OCI-LY1 (cell line): ENCODE results near the gene CACNA1H.
"Not testable (repeated sequence)": the region's sequence is repeated elsewhere in the genome, so short reads cannot be mapped to it uniquely, and the experiment has no call there.

Experiments
- H2AFZ ChIP-seq: fragments of 200-600 bp; sonication (generic), shearing (Covaris generic); 2 replicates; pipeline ENCODE4 v1.6.0; 2014; ENCODE audit warnings: antibody characterized with exemption, mild to moderate bottlenecking, low read length
- H3F3A ChIP-seq: fragments of 200-600 bp; sonication (generic), shearing (Covaris generic); 2 replicates; pipeline ENCODE4 v1.6.0; 2014; ENCODE audit warnings: mild to moderate bottlenecking, antibody characterized with exemption, low read length, moderate library complexity; ENCODE audit not compliant: insufficient read depth
- H3K27ac ChIP-seq: fragments of 200-600 bp; sonication (generic); 2 replicates; pipeline ENCODE4 v1.5.1; 2014; ENCODE audit warnings: low read length, mixed run types, mild to moderate bottlenecking, low read depth; ENCODE audit not compliant: poor library complexity, severe bottlenecking
- H3K27me3 ChIP-seq: fragments of 200-600 bp; sonication (generic); 2 replicates; pipeline ENCODE4 v1.6.0; 2014; ENCODE audit warnings: antibody characterized with exemption, mild to moderate bottlenecking, low read length, moderate library complexity; ENCODE audit not compliant: insufficient read depth
- H3K36me3 ChIP-seq: fragments of 200-600 bp; sonication (generic); 2 replicates; pipeline ENCODE4 v1.6.1; 2014; ENCODE audit warnings: mild to moderate bottlenecking, antibody characterized with exemption, low read length, moderate library complexity, mixed read lengths; ENCODE audit not compliant: insufficient read depth
- H3K4me1 ChIP-seq: fragments of 200-600 bp; sonication (generic); 2 replicates; pipeline ENCODE4 v1.5.1; 2014; ENCODE audit warnings: mild to moderate bottlenecking, low read length, moderate library complexity; ENCODE audit not compliant: insufficient read depth, severe bottlenecking
- H3K4me2 ChIP-seq: fragments of 200-600 bp; sonication (generic), shearing (Covaris generic); 2 replicates; pipeline ENCODE4 v1.6.1; 2014; ENCODE audit warnings: low read length
- H3K4me3 ChIP-seq: fragments of 200-600 bp; sonication (generic); 2 replicates; pipeline ENCODE4 v1.5.1; 2014; ENCODE audit warnings: low read length, low read depth, mild to moderate bottlenecking, mixed read lengths; ENCODE audit not compliant: poor library complexity, severe bottlenecking
- H3K79me2 ChIP-seq: fragments of 200-600 bp; shearing (Covaris generic); 2 replicates; pipeline ENCODE4 v1.6.1; 2016; ENCODE audit warnings: mixed run types, low read length, mixed read lengths; ENCODE audit not compliant: insufficient read depth
- H3K9ac ChIP-seq: fragments of 200-600 bp; sonication (generic), shearing (Covaris generic); 2 replicates; pipeline ENCODE4 v1.6.1; 2014; ENCODE audit warnings: mild to moderate bottlenecking, low read length, mixed read lengths
- H3K9me2 ChIP-seq: fragments of 200-600 bp; sonication (generic), shearing (Covaris generic); 2 replicates; pipeline ENCODE4 v1.6.1; 2014; ENCODE audit warnings: low read depth, mild to moderate bottlenecking, low read length, mixed read lengths
- H3K9me3 ChIP-seq: fragments of 200-600 bp; shearing (Covaris generic); 2 replicates; pipeline ENCODE4 v1.6.1; 2014; ENCODE audit warnings: low read length, mixed read lengths
- H4K20me1 ChIP-seq: fragments of 200-600 bp; sonication (generic), shearing (Covaris generic); 2 replicates; pipeline ENCODE4 v1.6.0; 2016; ENCODE audit warnings: mild to moderate bottlenecking, low read length; ENCODE audit not compliant: insufficient read depth
- CTCF ChIP-seq: fragments of 200-600 bp; sonication (generic), shearing (Covaris generic); IDR thresholded peaks from 2 replicates; pipeline ENCODE4 v1.5.1; 2017; ENCODE audit warnings: mild to moderate bottlenecking, antibody characterized with exemption, low read length, moderate library complexity, mixed read lengths
- EZH2 ChIP-seq: fragments of 200-600 bp; sonication (generic), shearing (Covaris generic); IDR thresholded peaks from 2 replicates; pipeline ENCODE4 v1.8.0; 2017; ENCODE audit warnings: borderline replicate concordance, mixed run types, mild to moderate bottlenecking, antibody characterized with exemption, low read length, moderate library complexity, mixed read lengths

CACNA1H gene

GRCh38 chr16:1245452-1246020 is 92.6 kb downstream of the CACNA1H start:
- Histone ChIP-seq H3K4me1 (no peaks in the 10 kb centered on the region), H3K4me2 (no peak overlapping the region), H3K27ac (no peak overlapping the region), H3K9me2 (no peaks in the 10 kb centered on the region), H3K27me3 (no peaks in the 10 kb centered on the region; the same call in 1 of the 2 replicates), H2AFZ (no peak overlapping the region), H3K4me3 (no peak overlapping the region), H3K36me3 (no peaks in the 10 kb centered on the region), H3F3A (no peaks in the 10 kb centered on the region), H3K9me3 (no peaks in the 10 kb centered on the region), H3K79me2 (no peaks in the 10 kb centered on the region), H3K9ac (no peak overlapping the region), H4K20me1 (no peaks in the 10 kb centered on the region)
- no peak for TF ChIP-seq CTCF
- no peak for TF ChIP-seq EZH2

GRCh38 chr16:1247903-1248537 is 95.1 kb downstream of the CACNA1H start:
- H3K27ac ChIP-seq = not testable (repeated sequence)

GRCh38 chr16:1249031-1249755 is 96.3 kb downstream of the CACNA1H start:
- not testable (repeated sequence) for H3K36me3 ChIP-seq, H2AFZ ChIP-seq, H3K79me2 ChIP-seq, H3K27ac ChIP-seq, H3K9me2 ChIP-seq, H3K27me3 ChIP-seq, H3K4me1 ChIP-seq, H3K9me3 ChIP-seq, H3K9ac ChIP-seq, H3F3A ChIP-seq, H3K4me2 ChIP-seq, H4K20me1 ChIP-seq, H3K4me3 ChIP-seq

More at GRCh38 chr16:1247903-1248537, 95.1 kb downstream of the CACNA1H start:
- H3F3A ChIP-seq, H4K20me1 ChIP-seq, H3K4me2 ChIP-seq, H2AFZ ChIP-seq, H3K36me3 ChIP-seq, H3K27me3 ChIP-seq, H3K4me3 ChIP-seq, H3K4me1 ChIP-seq, H3K79me2 ChIP-seq, H3K9ac ChIP-seq, H3K9me3 ChIP-seq, H3K9me2 ChIP-seq: not testable (repeated sequence)

GRCh38 chr16:1253701-1254364 is 100.9 kb downstream of the CACNA1H start:
- not testable (repeated sequence) for H3K79me2 ChIP-seq, H2AFZ ChIP-seq, H3K27me3 ChIP-seq, H3K9me3 ChIP-seq, H3F3A ChIP-seq, H3K27ac ChIP-seq, H3K4me3 ChIP-seq, H3K4me1 ChIP-seq, H4K20me1 ChIP-seq, H3K9me2 ChIP-seq, H3K9ac ChIP-seq, H3K36me3 ChIP-seq, H3K4me2 ChIP-seq

GRCh38 chr16:1254821-1255220 is 101.9 kb downstream of the CACNA1H start:
- H3K36me3 ChIP-seq, H3K79me2 ChIP-seq, H3K27me3 ChIP-seq, H3K9ac ChIP-seq, H3F3A ChIP-seq, H3K4me3 ChIP-seq, H3K27ac ChIP-seq, H3K9me3 ChIP-seq, H3K9me2 ChIP-seq, H3K4me2 ChIP-seq, H2AFZ ChIP-seq, H4K20me1 ChIP-seq, H3K4me1 ChIP-seq: not testable (repeated sequence)

- not testable (repeated sequence) for H3F3A ChIP-seq, H3K4me1 ChIP-seq, H3K9me2 ChIP-seq, H3K9me3 ChIP-seq, H4K20me1 ChIP-seq, H3K9ac ChIP-seq, H3K4me3 ChIP-seq, H3K27ac ChIP-seq, H3K79me2 ChIP-seq, H2AFZ ChIP-seq, H3K4me2 ChIP-seq, H3K36me3 ChIP-seq, H3K27me3 ChIP-seq
These were observed 102.6 kb downstream of the CACNA1H start, which contains the start of gene TPSD1 for GRCh38 chr16:1255276-1256122. Gene TPSD1, plus strand, starts transcription at chr16:1256069. Its CDS starts 212 bp downstream, at chr16:1256281.
